Measurements from ENCODE around the gene STK25.

Gene STK25

DNA sequence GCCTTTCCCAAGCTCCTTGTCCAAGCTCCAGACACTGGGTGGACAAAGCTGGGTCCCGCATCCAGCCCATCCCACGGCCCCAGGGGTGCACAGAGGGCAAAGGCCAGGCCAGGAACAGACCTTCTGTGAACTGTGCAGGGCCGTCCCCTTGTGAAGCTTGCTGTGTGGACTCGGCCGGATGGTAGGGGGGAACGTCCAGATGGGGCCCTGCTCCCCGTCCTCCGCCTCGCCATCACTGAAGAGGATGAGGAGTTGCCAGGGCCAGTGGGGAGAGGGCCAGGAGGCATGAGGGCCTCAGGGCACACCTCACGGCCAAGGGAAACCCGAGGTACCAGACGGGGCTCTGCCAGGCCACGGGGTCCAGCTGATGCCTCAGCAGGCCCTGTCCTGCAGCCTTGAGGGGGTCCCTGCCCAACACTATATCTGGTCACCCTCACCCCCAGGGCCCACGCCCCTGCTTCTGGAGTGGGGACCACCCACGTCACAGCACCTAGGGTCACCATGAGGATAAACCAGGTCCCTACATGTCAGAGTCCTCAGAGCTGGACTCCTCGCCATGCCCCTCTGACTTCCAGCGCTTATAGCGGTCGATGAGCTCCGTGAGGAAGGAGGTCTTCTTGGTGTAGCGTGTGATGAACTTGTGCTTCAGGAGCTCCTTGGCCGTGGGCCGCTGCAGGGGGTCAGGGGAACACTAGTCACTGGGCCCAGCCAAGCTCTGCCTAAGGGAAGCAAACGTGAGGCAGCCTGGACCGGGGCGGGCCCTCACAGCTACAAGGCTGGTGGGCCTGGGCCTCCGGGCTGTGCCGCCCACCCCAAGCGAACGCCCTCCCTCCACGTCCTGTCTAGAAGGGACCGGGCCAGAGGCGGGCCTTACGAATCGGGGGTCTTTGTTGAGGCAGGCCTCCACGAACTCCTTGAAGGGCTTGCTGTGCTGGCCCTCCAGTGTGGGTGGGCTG lies 10.0 kb downstream of the STK25 start:
- WGBS, result 94% methylated on average over 36 of the region's 36 CpGs
- Histone ChIP-seq H3K27ac (ENCODE audit: low read depth, low read length) (no peak overlapping the region), H3K27me3 (ENCODE audit: insufficient read depth, low read length) (no peaks in the 10 kb centered on the region), H3K4me3 (ENCODE audit: low read length) (no peak overlapping the region), H3K4me1 (ENCODE audit: insufficient read depth, low read length) (no peaks in the 10 kb centered on the region), H3K9ac (ENCODE audit: low read depth, low read length) (no peak overlapping the region), H3K36me3 (ENCODE audit: insufficient read depth, low read length) (peaks cover 77% of the 10 kb centered on the region), H3K9me3 (ENCODE audit: insufficient read depth, low read depth, low read length) (no peaks in the 10 kb centered on the region)

DNA sequence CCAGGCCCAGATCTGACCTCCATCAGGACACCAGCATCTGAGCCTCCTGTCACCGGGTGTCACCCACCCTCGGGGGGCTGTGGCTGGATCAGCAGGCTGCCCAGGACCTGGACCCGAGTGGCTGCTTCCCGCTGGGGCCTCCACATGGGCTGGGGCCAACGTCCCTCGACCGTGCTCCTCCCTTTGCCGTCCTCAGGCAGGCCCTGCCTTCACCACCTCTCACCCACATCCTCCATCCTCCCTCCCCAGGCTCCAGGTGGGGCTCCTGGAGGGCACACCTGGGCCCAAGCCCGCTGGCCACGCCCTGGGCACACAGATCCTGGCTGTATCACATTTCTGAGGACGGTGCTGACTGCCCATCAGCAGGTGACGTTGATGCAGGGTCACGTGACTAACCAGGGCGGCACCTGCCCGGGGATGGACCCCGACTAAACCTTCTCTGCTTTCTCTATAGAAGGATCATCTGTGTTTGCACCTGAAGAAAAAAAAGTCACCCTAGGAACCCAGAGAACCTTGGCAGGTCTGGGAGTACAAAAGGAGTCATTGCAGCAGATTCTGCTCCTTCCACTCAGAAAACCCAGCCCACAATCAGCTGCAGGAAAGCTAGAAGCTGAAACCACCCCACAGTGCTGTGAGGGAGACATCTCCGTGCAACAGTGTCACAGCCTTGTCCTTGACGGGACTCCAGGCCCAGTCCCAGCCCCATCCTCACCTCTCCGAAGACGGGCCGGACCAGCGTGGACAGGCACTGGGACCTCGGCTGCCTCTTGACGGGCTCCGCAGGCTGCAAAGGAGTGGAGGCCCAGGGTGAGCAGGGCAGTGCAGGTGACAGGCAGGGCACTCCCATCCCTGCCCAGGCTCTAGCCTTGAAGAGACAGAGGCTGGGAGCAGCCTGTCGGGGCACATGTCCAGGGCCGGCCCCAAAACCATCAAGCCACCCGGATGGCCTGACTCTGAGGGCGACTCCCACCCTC lies 11.2 kb downstream of the STK25 start:
- no peak overlapping the region for H3K27ac ChIP-seq (ENCODE audit: low read depth, low read length)
- no peak overlapping the region for H3K9ac ChIP-seq (ENCODE audit: low read depth, low read length)
- H3K9me3 ChIP-seq (ENCODE audit: insufficient read depth, low read depth, low read length), result no peaks in the 10 kb centered on the region
- WGBS, result 95% methylated on average over 29 of the region's 29 CpGs
- no peaks in the 10 kb centered on the region for H3K27me3 ChIP-seq (ENCODE audit: insufficient read depth, low read length)
- H3K4me1 ChIP-seq (ENCODE audit: insufficient read depth, low read length), result no peaks in the 10 kb centered on the region
- H3K36me3 ChIP-seq (ENCODE audit: insufficient read depth, low read length), result peaks cover 81% of the 10 kb centered on the region
- no peak overlapping the region for H3K4me3 ChIP-seq (ENCODE audit: low read length)

DNA sequence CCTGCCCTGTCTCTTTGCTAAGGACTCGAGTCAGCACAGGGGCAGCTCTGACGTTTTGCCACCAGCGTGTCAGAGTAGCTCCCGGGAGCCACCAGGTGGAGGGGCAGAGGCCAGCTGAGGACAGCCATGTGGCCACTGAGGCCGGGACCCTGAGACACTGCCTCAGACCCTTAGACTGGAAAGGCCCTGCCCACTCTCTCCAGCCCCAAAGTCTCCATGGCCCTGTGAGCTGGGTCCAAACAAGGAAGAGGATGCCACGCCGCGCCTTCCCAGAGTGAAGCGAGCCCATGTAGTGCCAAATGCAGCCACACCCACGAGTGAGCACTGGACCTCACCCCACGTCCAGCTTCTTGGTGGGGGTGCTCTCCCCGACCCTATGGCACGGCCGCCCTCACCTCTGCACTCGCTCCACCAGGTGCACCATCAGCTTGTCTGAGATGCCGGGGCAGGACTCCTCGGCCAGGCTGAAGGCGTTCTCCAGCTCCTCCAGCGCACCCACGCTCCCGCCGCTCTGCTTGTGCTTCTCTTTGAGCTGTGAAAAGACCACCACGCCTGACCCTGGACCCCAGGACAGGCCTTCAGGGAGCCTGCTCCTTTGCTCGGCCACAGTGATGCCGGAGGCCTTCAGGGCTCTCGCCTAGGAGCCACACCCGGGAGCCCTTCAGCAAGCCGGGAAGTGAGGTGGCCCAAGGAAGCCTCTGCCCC lies 12.2 kb downstream of the STK25 start:
- peaks cover 75% of the 10 kb centered on the region for H3K36me3 ChIP-seq (ENCODE audit: insufficient read depth, low read length)
- no peaks in the 10 kb centered on the region for H3K27me3 ChIP-seq (ENCODE audit: insufficient read depth, low read length)
- H3K4me1 ChIP-seq (ENCODE audit: insufficient read depth, low read length), result no peaks in the 10 kb centered on the region
- 95% methylated on average over 28 of the region's 28 CpGs for WGBS
- no peak overlapping the region for H3K9ac ChIP-seq (ENCODE audit: low read depth, low read length)
- H3K27ac ChIP-seq (ENCODE audit: low read depth, low read length), result no peak overlapping the region
- H3K9me3 ChIP-seq (ENCODE audit: insufficient read depth, low read depth, low read length), result no peaks in the 10 kb centered on the region
- H3K4me3 ChIP-seq (ENCODE audit: low read length), result no peak overlapping the region

- Histone ChIP-seq H3K4me3 (ENCODE audit: low read length) (no peak overlapping the region), H3K9ac (ENCODE audit: low read depth, low read length) (no peak overlapping the region), H3K27me3 (ENCODE audit: insufficient read depth, low read length) (no peaks in the 10 kb centered on the region), H3K9me3 (ENCODE audit: insufficient read depth, low read depth, low read length) (no peaks in the 10 kb centered on the region), H3K27ac (ENCODE audit: low read depth, low read length) (no peak overlapping the region), H3K4me1 (ENCODE audit: insufficient read depth, low read length) (no peaks in the 10 kb centered on the region), H3K36me3 (ENCODE audit: insufficient read depth, low read length) (peaks cover 69% of the 10 kb centered on the region)
- 93% methylated on average over 34 of the region's 34 CpGs for WGBS
These were observed 13.0 kb downstream of the STK25 start for GRCh38 chr2:241495172-241496002.

- peaks cover 59% of the 10 kb centered on the region for H3K36me3 ChIP-seq (ENCODE audit: insufficient read depth, low read length)
- H3K27ac ChIP-seq (ENCODE audit: low read depth, low read length), result no peak overlapping the region
- H3K4me3 ChIP-seq (ENCODE audit: low read length), result no peak overlapping the region
- no peaks in the 10 kb centered on the region for H3K9me3 ChIP-seq (ENCODE audit: insufficient read depth, low read depth, low read length)
- no peaks in the 10 kb centered on the region for H3K4me1 ChIP-seq (ENCODE audit: insufficient read depth, low read length)
- 97% methylated on average over 16 of the region's 16 CpGs for WGBS
- H3K27me3 ChIP-seq (ENCODE audit: insufficient read depth, low read length), result no peaks in the 10 kb centered on the region
- no peak overlapping the region for H3K9ac ChIP-seq (ENCODE audit: low read depth, low read length)
These were observed 14.0 kb downstream of the STK25 start for GRCh38 chr2:241494311-241494908.

DNA sequence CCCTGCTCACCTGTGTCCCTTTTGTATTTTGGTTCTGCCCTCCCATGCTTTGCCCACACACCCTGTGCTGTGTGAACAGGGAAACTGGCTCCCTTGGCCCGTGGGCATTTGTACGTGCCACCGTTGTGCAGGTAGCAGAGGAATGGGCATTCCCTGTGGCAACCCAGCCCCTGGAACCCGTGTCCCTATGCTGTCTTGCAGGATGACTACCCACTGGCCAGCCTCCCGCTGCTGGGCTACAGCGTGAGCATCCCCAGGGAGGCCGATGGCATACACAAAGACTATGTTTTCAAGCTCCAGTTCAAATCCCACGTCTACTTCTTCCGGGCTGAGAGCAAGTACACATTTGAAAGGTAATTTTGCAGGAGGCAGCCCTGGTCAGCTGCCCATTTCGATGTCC lies 15.3 kb downstream of the STK25 start:
- peaks cover 46% of the 10 kb centered on the region for H3K36me3 ChIP-seq (ENCODE audit: insufficient read depth, low read length)
- 97% methylated on average over 10 of the region's 10 CpGs for WGBS
- no peaks in the 10 kb centered on the region for H3K27me3 ChIP-seq (ENCODE audit: insufficient read depth, low read length)

GRCh38 chr2:241492174-241492565 lies 16.2 kb downstream of the STK25 start:
- Histone ChIP-seq H3K27me3 (ENCODE audit: insufficient read depth, low read length) (no peaks in the 10 kb centered on the region), H3K9me3 (ENCODE audit: insufficient read depth, low read depth, low read length) (no peaks in the 10 kb centered on the region), H3K27ac (ENCODE audit: low read depth, low read length) (no peak overlapping the region), H3K4me1 (ENCODE audit: insufficient read depth, low read length) (no peaks in the 10 kb centered on the region), H3K9ac (ENCODE audit: low read depth, low read length) (no peak overlapping the region), H3K36me3 (ENCODE audit: insufficient read depth, low read length) (peaks cover 39% of the 10 kb centered on the region), H3K4me3 (ENCODE audit: low read length) (no peak overlapping the region)
- 94% methylated on average over 7 of the region's 7 CpGs for WGBS

More for the DNA sequence above, 15.3 kb downstream of the STK25 start:
- H3K27ac ChIP-seq (ENCODE audit: low read depth, low read length), result no peak overlapping the region
- H3K9me3 ChIP-seq (ENCODE audit: insufficient read depth, low read depth, low read length), result no peaks in the 10 kb centered on the region
- H3K9ac ChIP-seq (ENCODE audit: low read depth, low read length), result no peak overlapping the region
- H3K4me1 ChIP-seq (ENCODE audit: insufficient read depth, low read length), result no peaks in the 10 kb centered on the region
- no peak overlapping the region for H3K4me3 ChIP-seq (ENCODE audit: low read length)

DNA sequence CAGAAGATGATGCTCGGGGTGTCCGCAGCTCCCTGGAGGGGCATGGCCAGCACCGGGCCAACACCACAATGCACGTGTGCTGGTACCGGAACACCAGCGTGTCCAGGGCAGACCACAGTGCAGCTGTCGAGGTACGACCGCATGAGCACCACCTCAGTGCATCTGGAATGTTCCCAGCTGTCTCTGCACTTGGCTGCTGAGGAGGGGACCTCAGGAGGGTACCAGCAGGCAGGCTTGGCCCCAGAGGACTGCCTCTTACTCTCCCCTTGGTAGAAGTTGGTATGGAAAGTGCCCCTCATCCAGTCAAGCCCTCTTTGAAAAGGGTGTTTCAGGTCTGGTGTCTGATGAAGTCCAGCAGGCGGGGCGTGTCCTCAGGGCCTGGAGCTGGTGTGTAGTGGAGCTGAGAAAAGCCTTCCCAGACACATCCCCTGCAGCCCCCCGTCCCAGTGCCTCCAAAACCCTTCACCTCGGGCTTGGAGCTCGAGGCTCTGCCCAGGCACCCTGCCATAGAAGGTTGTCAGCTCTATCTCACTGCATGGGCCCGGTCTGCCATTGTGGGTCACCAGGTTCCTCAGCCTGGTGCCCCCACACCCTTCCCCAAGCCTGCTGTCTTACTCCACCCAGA lies 16.7 kb downstream of the STK25 start:
- Histone ChIP-seq H3K27ac (ENCODE audit: low read depth, low read length) (no peak overlapping the region), H3K9ac (ENCODE audit: low read depth, low read length) (no peak overlapping the region), H3K9me3 (ENCODE audit: insufficient read depth, low read depth, low read length) (no peaks in the 10 kb centered on the region), H3K4me1 (ENCODE audit: insufficient read depth, low read length) (no peaks in the 10 kb centered on the region), H3K27me3 (ENCODE audit: insufficient read depth, low read length) (no peaks in the 10 kb centered on the region), H3K4me3 (ENCODE audit: low read length) (no peak overlapping the region), H3K36me3 (ENCODE audit: insufficient read depth, low read length) (peaks cover 33% of the 10 kb centered on the region)
- 96% methylated on average over 15 of the region's 15 CpGs for WGBS

DNA sequence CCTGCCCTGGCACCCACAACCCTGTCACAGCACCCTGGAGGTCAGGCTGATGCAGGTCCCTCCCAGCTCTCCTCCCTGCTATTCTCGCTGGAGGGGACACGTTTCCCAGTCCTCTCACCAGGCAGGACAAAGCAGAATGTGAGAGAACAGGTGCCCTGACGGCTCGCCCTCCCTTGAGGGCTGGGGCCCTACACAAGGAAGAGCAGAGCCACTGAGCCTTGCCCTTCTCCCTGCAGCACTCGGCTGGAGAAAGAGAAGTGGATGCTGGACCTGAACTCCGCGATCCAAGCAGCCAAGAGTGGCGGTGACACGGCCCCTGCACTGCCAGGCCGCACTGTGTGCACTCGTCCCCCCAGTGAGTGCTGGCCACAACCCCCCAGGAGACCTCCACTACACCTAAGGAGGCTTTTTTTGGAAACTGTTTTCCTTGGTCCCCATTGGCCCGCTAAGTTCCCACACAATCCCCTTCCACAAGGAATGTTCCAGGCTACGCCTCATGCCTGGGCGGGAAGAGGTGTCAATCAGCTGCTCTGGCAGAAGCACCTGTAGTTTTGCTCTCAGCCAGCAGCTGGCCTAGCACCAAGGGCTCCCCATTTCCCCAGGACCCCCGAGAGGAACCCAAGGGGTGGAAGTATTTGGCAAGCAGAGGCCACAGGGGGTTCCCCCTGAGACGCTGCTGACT lies 17.4 kb downstream of the STK25 start:
- H3K9me3 ChIP-seq (ENCODE audit: insufficient read depth, low read depth, low read length), result no peaks in the 10 kb centered on the region
- no peak overlapping the region for H3K9ac ChIP-seq (ENCODE audit: low read depth, low read length)
- H3K4me3 ChIP-seq (ENCODE audit: low read length), result no peak overlapping the region
- H3K4me1 ChIP-seq (ENCODE audit: insufficient read depth, low read length), result no peaks in the 10 kb centered on the region
- 88% methylated on average over 16 of the region's 16 CpGs for WGBS
- peaks cover 27% of the 10 kb centered on the region for H3K36me3 ChIP-seq (ENCODE audit: insufficient read depth, low read length)
- no peaks in the 10 kb centered on the region for H3K27me3 ChIP-seq (ENCODE audit: insufficient read depth, low read length)
- H3K27ac ChIP-seq (ENCODE audit: low read depth, low read length), result no peak overlapping the region
